DMS53 treated with DMSO at 0.1 percent for 48 hours (cell line): ENCODE data around the gene MMP8.

Source experiments
- DNase-seq: peaks from one replicate; lab custom pipeline; 2025; ENCODE audit not compliant: unreplicated experiment; lab: John Stamatoyannopoulos, UW

The MMP8 gene

DNA sequence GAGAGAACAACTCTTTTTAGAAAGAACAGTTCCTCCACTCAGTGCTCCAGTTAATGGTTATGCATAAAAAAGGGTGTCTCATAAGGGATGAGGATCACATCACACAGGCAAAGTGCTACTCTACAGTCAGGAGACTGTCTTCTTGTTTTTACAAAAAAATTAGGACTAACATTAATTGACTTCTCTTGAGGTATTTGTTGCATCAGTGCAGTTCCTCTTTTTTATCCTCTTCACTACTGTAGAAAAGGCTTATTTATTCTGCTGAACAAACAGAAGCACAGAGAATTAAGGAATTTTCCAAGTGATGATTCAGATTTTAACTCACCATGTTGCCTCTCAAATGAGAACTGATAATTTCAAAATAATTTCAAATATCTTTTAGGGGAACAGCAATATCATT is 1.9 kb downstream of the MMP8 start:
- DNase-seq: no peak

DNA sequence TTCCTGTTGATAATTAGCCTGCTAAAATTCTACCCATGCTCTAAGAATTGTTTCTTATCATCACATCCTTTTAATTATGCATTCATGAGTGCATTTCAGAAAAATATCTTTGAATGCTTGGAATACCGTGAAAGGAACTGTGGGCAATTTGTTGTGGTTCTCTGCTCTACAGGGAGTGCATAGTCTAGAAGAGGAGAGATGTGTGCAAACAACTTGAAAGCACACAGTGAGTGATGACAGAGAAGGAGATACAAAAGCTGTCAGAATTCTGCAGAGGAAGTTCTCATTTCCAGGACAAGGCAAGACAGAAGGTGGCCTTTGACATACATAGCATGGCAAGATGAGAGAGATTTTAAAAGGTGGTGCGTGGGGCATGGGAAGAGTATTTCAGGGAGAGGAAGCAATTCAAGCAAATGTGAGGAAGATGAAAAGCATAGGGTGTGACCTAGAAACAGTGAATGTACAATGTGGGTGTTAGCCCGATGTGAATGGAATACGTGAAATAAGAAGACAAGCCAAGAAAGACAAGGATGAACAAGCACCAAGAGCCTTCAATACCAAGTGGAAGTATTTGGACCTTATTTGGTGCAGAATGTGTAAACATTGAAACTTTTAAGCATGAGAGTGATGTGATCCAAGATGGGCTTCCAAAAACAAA is 5.0 kb downstream of the MMP8 start:
- no peak for DNase-seq

DNA sequence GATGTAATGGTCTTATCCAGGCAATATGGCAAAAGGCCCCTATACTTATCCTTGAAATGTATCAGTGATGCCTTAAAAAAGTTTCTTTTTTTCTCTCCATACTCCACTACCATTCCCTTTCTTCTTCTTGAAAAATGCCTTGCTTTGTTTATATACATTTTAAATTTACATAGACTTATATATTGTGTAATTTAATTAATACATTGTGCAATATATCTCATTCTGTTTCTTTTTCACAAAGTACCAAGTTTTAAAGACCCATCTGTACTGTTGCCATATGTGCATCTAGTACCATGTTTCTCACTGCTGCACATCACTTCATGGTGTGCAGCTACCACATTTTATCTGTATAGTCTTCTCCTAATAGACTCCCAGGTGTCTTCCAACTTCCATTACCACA is 7.5 kb downstream of the MMP8 start:
- no peak for DNase-seq

DNA sequence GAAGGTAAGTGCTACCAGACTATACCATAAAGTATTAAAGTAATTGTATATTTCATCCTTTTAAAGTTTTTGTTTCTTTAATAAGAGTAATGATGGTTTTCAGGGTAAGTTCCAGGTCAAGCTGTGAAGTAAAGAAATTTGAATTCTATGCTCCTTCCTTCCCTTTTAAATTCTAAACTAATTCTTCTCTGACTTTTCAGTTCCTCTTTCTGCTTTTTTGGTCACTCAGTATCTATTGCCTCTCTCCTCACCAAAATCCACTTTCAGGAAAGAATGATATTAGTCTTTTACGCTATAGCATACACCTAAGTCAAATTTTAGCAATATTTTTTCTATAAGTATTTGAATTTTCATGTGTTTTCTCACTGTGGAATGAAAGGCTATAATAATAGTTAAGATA is 8.2 kb downstream of the MMP8 start:
- no peak for DNase-seq

DNA sequence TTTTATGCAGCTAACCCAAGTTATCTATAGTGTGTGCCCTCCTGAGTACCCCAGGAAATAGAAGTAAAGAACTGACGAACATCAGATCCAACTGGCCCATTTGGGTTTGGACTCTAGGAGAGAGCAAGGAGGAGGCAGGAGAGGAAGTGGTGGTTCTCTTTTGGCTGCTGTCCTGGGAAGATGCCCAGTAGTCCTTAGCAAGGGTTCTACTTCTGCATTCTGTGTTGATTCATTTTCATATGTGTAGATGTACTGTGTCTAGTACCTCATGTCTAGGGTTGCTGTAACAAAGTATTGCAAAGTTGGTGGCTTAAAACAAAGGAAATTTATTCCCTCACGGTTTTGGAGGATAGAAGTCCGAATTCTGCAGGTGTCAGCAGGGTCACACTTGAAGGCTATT is 12.6 kb downstream of the MMP8 start:
- DNase-seq: no peak

DNA sequence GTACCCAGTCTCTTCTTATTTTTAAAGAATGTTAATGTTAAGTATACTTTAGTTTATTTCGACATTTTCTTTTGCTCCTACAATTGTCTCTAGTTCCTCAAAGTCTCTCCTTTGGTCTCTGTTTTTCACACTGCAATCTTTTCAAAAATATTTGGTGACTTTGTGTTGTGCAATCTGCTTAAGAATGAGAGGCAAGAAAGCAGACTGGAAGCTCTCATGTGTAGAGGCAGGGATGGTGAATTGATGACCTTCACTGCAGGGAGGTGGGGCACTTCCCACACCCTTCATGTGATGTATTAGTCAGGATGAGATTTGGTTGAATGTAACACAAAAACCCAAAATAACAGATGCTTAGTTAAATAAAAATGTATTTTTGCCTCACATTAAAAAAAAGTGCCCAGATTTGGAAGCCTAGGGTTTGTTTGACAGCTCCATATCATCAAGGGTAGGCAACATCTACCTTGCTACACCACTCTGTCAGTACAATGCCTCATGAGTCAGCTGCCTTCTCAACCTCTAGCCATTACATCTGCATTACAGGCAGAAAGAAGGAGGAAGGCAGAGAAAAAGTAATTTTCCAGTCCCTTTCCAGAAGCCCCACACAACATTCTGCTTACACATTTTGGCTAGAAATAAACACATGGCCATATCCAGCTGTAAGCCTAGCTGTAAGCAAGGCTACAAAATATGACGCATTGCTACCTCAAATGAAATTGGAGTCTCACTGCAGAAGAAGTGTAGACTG is 15.4 kb downstream of the MMP8 start:
- no peak for DNase-seq

DNA sequence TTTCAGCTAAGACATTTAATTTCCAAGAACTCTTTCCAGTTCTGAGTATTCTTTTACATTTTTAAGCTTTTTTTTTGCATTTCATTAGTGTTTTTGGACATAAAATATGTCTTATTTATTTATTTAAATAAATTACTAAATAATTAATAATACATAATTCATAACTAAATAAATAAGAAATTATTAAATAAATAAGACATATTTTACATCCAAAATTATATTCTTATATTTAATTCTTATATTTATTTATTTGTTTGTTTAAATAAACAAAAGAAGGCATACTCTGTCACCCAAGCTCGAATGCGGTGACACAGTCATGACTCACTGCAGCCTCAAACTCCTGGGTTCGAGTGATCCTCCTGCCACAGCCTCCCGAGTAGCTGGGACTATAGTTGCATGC is 16.1 kb downstream of the MMP8 start:
- DNase-seq: no peak

DNA sequence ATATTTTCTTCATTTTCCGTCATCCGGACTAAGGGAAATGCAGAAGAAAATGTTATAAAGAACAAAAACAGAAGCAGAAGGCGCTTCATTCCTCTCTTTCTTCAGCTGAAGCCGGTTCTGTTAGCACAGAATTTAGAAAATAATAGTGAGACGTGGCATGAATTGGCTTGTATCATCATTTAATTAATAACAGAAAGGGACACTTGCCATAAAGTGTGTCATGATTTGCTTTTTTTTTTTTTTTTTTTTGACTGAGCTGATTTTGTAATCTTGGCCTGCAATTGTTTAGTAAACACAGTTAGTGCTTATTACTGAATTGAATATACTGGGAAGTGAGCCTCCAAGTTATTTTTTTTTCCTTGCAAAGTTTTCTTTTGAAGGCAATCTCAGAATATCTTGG is 19.1 kb downstream of the MMP8 start, which contains the start of gene MMP27:
Gene MMP27 (minus strand): TSS at position 144 of the 400 bp plus-strand sequence. CDS start 55 bp downstream, at position 89.
- DNase-seq: no peak

DNA sequence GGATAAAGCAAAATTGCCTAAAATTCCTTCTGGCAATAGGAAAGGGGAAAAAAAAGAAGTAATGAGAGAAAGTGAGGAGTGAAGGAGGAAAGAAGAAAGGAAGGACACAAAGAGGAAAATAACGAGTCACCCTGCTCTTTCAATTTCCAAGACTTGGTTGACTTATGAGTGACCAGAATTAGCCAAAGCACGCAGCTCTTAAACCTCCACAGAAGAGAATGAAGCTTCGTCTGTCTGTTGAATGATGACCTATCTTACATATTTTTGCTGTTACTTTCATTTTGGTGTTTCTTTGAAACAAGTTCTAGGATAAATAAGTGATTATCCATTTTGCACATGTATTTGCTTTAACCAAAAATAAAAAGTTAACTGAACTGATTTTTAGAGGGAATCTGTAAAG is 19.9 kb downstream of the MMP8 start:
- DNase-seq: no peak

DNA sequence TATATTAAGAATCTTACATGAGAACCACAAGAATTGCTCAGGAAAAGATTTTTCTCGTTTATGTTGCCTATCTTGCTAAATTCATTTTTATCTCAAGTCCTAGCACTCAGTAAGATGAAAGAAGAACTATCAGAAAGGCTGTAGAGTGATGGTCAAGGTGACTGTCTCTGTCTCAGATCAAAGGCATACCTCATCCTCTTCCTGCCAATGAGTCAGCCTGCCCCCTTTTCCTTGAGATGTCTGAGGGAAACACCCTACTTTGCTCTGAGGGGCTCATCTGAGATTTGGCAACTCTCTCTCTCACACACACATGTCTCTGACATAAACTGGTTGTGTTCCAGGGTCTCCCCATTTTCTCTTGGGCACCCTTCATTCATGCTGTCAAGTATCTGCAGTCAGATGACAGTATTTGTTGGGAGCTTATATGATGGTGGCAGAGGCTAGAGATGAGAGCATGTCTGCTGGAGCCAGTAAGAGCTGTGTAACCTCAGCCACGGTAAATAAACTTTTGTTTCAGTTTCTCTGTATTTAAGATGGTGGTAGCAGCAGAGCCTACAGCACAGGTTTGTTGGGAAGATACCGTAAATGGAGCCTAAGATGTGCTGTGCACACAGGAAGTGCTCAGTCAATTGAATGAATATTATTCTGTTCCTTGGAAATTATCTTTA is 20.8 kb downstream of the MMP8 start:
- no peak for DNase-seq

DNA sequence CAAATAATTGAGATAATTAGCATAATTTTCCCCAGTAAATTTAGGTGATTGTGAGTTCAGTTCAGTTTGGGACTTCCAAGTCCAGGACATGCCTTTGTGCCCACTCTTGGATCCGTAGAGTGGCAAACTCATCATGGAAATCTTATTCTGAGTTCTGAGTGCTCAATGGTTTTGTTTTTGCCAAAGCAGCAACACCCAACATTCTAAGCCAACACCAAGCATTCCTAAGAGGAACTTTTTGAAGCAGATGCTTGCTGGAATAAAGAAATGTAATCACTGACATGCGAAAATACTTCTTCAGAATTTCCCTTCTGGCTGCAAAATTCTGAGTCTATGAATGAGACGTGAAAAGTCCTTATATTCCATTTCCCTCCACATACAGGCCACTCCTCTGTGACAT is 29.6 kb downstream of the MMP8 start:
- no peak for DNase-seq

DNA sequence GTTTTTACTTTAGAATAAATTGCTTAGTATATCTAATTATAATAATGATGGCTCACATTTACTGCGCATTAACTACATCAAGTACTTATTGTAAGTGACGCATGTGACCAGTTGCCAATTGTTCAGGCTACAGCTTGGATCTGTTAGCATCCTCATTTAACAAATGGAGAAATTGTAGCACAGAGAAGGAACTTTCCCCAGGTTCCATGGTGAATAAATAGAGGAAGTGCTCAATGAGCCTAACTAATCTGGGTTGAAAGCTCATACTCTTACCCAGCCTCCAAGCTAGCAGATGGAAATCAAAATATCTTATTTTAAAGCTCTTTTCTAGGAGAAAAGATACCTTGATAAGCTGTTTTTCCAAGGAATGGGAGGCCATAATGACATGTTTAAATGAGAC is 39.0 kb downstream of the MMP8 start:
- DNase-seq: no peak

DNA sequence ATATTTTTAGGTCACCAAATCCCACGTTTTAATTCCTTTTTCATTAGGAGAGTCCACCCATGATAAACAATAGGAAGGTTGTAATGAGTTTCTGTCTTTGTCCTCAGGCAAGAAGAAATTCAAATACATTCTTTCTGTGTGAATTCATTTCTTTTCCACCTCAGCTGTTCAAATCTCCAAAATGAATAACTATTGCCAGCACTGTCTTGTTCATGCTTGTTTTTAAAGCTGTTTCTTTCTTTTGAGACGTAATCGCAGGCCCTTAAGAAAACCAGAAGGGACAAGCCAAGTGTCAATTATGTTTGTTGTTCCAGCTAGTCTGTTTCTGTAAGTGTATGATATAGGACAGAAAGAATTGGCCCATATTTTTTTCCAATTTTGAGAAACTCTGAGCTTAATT is 39.4 kb downstream of the MMP8 start:
- no peak for DNase-seq

DNA sequence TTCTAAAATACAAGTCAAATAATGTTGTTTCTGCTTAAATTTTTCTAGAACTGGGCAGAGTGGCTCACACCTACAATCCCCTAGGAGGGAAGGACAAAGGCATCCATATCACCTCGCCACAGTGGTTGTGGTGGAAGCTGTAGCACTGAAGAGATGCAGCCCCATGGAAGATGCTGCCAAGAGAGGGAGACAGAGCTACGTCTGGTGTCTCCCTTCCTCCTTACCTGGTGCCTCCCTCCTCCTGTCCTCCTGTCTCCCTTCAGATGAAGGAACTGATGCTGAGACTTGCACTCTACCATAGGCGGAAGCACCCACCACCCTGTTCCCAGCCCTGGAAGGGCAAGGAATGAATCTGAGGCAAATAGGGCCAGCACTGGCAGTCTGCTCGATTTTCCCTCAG is 41.5 kb downstream of the MMP8 start:
- DNase-seq: no peak

DNA sequence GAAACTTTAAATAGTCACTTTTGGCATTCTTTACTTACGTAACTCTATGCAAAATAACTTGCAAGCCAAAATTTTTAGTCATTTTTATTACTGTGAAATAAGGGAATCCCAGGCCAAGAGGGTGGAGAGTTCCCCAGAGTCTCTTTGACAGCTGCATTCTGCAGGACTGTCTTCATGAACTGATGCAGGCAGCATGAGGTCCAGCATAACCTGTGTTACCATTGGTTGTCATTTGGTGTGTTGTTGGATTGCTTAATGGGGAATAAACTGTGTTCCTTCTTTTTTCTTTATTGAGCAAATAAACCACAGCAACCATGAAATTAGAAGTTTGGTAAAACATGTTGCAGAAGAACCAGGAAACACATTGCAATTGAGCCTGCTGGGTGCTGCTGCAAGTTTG is 43.8 kb downstream of the MMP8 start:
- no peak for DNase-seq

DNA sequence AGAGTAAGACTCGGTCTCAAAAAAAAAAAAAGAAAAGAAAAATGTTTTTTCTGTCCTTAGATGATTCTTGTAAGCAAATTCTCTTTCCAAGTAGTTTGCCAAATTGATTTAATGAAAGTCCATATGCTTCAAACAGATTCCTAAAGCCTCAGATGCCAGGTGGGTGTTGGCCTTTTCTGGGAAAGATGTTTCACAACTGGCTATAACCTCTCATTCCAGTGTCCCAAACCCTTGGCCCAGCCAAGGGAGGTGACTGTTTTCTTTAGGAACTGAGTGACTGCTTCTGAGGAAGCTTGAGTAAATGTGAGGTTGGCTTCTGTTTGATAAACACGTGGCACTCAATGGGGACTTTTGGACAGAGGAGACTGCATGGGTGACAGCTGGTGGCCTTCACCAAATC is 46.7 kb downstream of the MMP8 start:
- DNase-seq: no peak

DNA sequence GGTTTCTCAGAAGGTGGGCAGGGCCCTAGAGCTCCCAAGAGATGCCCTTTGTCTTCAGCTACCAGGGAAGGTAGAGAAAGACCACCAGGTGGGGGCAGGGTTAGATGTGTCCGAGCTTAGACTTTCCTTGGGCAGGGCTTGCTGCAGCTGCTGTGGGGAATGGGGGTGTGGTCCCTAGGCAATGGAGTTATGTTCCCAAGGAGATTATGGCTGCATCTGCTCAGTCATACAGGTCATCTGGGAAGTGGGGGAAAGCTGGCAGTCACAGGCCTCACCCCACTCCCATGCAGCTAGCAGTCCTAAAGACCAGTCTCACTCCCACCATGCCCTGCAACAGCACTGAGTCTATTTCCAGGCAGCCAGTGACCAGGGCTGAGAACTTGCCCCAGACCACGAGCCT is 48.7 kb downstream of the MMP8 start:
- DNase-seq: no peak

DNA sequence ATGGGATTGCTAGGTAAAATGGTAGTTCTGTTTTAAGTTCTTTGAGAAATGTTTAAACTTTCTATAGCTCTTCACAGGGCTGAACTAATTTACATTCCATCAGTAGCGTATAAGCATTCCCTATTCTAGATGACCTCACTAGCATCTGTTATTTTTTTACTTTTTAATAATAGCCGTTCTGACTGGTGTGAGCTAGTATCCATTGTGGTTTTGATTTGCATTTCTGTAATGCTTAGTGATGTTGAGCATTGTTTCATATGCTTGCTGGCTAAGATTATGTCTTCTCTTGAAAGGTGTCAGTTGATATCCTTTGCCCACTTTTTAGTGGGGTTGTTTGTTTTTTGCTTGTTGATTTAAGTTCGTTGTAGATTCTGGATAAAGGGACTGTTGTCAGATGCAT is 55.1 kb downstream of the MMP8 start:
- DNase-seq: no peak

DNA sequence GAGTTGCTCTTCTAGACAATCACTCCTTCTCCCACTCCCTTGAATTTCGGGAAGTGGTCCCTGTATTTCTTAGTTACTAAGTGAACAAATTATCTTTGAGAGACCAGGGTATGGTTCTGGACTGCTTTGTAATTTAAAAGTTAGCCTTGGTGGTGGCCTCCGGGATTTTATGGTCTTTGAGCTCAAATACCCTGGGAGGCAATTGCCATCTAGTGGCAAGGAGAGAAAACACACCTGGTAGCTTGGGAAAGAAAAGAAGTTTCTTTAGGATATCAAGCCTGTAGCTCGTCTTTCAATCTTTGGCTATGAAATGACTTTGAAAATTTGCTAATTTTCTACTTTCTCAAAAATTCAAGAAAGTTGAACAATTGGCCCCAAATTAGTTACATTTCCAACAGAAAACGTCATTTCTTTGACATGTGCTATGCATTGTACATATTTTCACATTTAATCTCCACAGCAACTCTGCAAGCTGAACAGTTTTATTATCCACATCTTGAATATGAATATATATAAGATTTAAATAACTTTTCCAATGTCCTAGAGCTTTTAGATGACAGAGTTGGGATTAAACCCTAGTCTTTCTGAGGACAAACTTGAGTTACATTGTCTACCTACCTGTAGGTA is 58.3 kb downstream of the MMP8 start:
- DNase-seq: peak; percentile 64

DNA sequence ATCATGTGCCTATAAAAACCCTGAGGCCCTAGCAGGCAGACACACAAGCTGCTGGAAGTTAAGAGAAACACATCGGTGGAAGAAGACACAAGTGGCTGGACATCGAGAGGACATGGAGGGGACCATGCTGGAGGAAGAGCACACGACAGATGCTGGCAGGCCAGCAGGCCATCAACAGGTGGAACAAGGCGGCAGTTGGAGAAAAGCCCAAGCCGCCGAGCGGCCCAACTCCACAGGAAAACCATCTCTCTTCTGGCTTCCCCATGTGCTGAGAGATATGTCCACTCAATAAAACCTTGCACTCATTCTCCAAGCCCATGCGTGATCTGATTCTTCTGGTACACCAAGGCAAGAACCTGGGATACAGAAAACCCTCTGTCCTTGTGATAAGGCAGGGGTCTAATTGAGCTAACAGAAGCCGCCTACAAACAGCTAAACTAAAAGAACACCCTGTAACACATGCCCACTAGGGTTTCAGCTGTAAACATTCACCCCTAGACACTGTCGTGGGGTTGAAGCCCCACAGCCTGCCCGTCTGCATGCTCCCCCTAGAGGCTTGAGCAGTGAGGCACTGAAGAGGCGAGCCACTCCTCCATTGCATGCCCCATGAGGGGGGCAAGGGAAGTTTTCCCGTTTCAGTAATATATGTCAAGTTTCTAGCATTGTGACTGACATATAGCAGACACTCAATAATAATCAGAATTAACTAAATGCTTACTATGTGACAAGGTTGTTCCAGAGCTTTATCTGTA is 60.6 kb downstream of the MMP8 start:
- no peak for DNase-seq

DNA sequence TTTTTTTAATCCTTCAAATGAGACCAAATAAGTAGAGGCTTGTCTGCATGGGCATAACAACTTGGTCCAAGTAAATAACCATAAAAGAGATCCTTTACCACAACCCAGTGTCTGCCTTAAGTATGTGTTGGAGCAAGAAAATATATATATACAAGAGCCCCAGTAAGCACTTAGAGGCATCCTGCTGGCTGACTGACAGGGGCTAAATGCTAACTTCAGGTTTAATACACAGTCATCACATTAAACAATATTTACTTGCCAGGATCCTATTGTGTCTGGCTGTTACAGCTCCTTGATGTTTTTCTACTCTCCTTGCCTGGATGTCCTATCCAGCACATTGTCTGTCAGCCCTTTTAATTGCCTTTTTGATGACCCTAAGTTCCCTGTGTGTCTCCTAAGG is 62.1 kb downstream of the MMP8 start:
- DNase-seq: no peak
